Epithelial cell of esophagus (primary cell): Measurements from ENCODE around the gene POLG2.
"Not testable (repeated sequence)": the region's sequence is repeated elsewhere in the genome, so short reads cannot be mapped to it uniquely, and the experiment has no call there.

Source experiments
- DNase-seq: peaks from one replicate; pipeline ENCODE4 v3.0.0; 2010; ENCODE audit warnings: low read depth
- H3K4me3 ChIP-seq: 2 replicates; pipeline ENCODE4 v1.5.1; 2011; ENCODE audit warnings: mild to moderate bottlenecking, low read length, control low read depth
- CTCF ChIP-seq: IDR thresholded peaks from 2 replicates; pipeline ENCODE4 v1.5.1; 2011; ENCODE audit warnings: low read depth, mild to moderate bottlenecking, low read length, control low read depth, inconsistent platforms; ENCODE audit not compliant: insufficient read depth; ENCODE audit errors: missing control alignments

Gene POLG2

GRCh38 chr17:64439956-64440355 is 56.9 kb downstream of the POLG2 start:
- no peak for DNase-seq
- no peak overlapping the region for H3K4me3 ChIP-seq
- no peak for TF ChIP-seq CTCF

- not testable (repeated sequence) for DNase-seq
These were observed 57.3 kb downstream of the POLG2 start for GRCh38 chr17:64439521-64439920.

GRCh38 chr17:64437944-64438525 is 58.8 kb downstream of the POLG2 start:
- no peak for DNase-seq
- no peak for TF ChIP-seq CTCF

More at GRCh38 chr17:64439521-64439920, 57.3 kb downstream of the POLG2 start:
- not testable (repeated sequence) for H3K4me3 ChIP-seq

GRCh38 chr17:64431534-64431933 is 65.3 kb downstream of the POLG2 start:
- H3K4me3 ChIP-seq: no peak overlapping the region
- DNase-seq: no peak
- no peak for TF ChIP-seq CTCF

More at GRCh38 chr17:64437944-64438525, 58.8 kb downstream of the POLG2 start:
- no peak overlapping the region for H3K4me3 ChIP-seq

- not testable (repeated sequence) for DNase-seq, H3K4me3 ChIP-seq
These were observed 66.8 kb downstream of the POLG2 start for GRCh38 chr17:64430036-64430435.

- DNase-seq: no peak
- no peak overlapping the region for H3K4me3 ChIP-seq
- no peak for TF ChIP-seq CTCF
These were observed 68.4 kb downstream of the POLG2 start for GRCh38 chr17:64428406-64428805.
